Muscle of back (tissue), 11 donors: ENCODE results near the gene POLR3G. TPM values are rescaled to one million over a fixed set of nuclear protein-coding genes. Genes with fewer than 3 reads are reported as not detected.
A peak's percentile ranks its signal among the peaks of the same experiment; 100 is the strongest.

Experiments used
- DNase-seq, 3 donors: peaks; one replicate each; pipeline versions ENCODE4 v3.0.0 to v3.0.0-alpha.2; 2013
- polyA plus RNA-seq, 10 donors: library from polyadenylated mRNA; unstranded; fragments of 120-200 nt; gene quantifications; one replicate each; pipeline ENCODE4 v1.2.1, GENCODE V29; 2013; ENCODE audit not compliant: insufficient read length in 10 of 10

POLR3G gene
- polyA plus RNA-seq, 10 donors, result 1.3 to 3.4 (median 1.9) TPM

GRCh38 chr5:90495146-90495545, 20.5 kb downstream of the POLR3G start:
- no peak for DNase-seq

- DNase-seq, result no peak
Measured at GRCh38 chr5:90503596-90503995, 28.9 kb downstream of the POLR3G start.

- DNase-seq, result no peak
Measured at GRCh38 chr5:90504743-90505142, 30.1 kb downstream of the POLR3G start.

- DNase-seq, result no peak
Measured at GRCh38 chr5:90506221-90506620, 31.6 kb downstream of the POLR3G start.

GRCh38 chr5:90510438-90510837, 35.8 kb downstream of the POLR3G start:
- DNase-seq, result no peak

GRCh38 chr5:90514520-90514919, 39.9 kb downstream of the POLR3G start:
- DNase-seq, result no peak

- no peak for DNase-seq
Measured at GRCh38 chr5:90518661-90519060, 44.0 kb downstream of the POLR3G start.

GRCh38 chr5:90519081-90519480, 44.4 kb downstream of the POLR3G start:
- DNase-seq, result no peak

- DNase-seq, result peak; percentile 36 to 79 (median 48)
Measured at GRCh38 chr5:90528601-90529193, 54.0 kb downstream of the POLR3G start.

GRCh38 chr5:90529194-90529938, 54.7 kb downstream of the POLR3G start, which contains the start of gene LYSMD3:
Gene LYSMD3, minus strand, starts transcription at chr5:90529584. Its CDS starts 4,295 bp downstream, at chr5:90525289.
- peak; percentile 97 to 99 (median 98) for DNase-seq

- peak; percentile 81 to 96 (median 84) for DNase-seq
Measured at GRCh38 chr5:90529939-90530677, 55.4 kb downstream of the POLR3G start.

GRCh38 chr5:90530736-90531487, 56.2 kb downstream of the POLR3G start:
- peak in 1 of 3 donors; percentile 8 for DNase-seq

- no peak for DNase-seq
Measured at GRCh38 chr5:90533794-90534193, 59.1 kb downstream of the POLR3G start.

GRCh38 chr5:90534922-90535321, 60.3 kb downstream of the POLR3G start:
- no peak for DNase-seq

GRCh38 chr5:90542827-90543519, 68.3 kb downstream of the POLR3G start:
- DNase-seq, result no peak

GRCh38 chr5:90545511-90545910, 70.8 kb downstream of the POLR3G start:
- no peak for DNase-seq

GRCh38 chr5:90546216-90546837, 71.7 kb downstream of the POLR3G start:
- no peak for DNase-seq

- no peak for DNase-seq
Measured at GRCh38 chr5:90547072-90547536, 72.4 kb downstream of the POLR3G start.

GRCh38 chr5:90548069-90548593, 73.5 kb downstream of the POLR3G start:
- DNase-seq, result peak in 1 of 3 donors; percentile 28

GRCh38 chr5:90549223-90549622, 74.6 kb downstream of the POLR3G start:
- no peak for DNase-seq
